GM10266 (cell line): ENCODE measurements around the gene GABRB2.

ENCODE experiments used
- DNase-seq: peaks from one replicate; pipeline ENCODE4 v3.0.0; 2012; ENCODE audit errors: extremely low spot score
- CTCF ChIP-seq: IDR thresholded peaks from 2 replicates; pipeline ENCODE4 v1.5.1; 2012; ENCODE audit warnings: mild to moderate bottlenecking, low read depth; ENCODE audit not compliant: control insufficient read depth, insufficient read depth; ENCODE audit errors: missing control alignments

The GABRB2 gene

DNA sequence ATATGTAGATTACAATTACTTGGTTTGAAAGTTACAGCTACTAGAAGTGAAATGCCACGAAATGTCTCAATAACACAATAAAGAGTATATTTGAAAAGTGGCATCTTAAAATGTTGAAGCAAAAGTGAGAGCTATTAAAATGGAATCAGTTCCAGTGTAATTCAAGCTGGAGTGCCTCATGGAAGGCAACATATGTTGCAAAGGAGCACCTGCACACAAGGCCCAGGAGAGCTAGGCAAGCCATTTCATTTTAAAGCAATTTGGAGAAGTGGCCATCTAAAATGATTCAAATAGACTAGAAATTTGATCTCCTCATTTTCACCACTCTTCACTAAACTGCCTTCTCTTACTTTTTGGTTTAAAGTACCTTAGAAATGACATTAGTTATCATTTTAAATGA is 167.8 kb downstream of the GABRB2 start:
- DNase-seq: no peak
- no peak for TF ChIP-seq CTCF

DNA sequence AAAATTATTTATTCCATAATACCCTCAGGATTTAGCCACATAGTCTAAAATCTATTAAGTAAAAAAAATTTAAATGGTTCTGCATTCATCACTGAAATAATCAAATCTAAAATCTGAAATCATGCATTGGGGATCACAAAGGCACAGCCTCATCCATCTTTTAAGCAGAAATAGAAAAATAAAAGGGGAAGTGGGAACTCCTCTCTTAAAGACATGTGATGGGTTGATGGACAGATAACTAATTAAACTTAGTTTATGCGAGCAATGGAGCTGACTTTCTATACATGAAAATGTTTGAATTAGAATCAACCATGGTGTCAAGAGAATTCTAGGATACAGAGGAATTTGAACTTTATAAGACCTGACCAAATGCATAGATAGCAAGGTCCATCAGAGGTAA is 170.5 kb downstream of the GABRB2 start:
- DNase-seq: no peak
- no peak for TF ChIP-seq CTCF

DNA sequence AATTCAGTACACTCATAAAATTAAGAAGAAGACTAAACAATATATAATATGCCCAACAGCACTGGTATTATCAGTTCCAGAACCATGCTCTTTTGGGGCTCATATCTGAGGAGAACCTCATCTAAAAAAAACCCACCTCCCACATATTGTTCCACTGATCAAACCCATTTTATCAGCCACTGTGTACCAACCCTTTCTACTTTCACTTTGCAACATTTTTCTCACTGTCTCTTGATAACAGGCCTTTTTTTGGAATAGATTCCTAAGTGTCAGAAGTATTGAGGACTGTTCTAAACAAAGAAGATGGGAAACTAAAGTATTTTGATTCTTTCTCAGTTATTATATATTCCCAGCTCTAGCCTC is 173.2 kb downstream of the GABRB2 start:
- no peak for DNase-seq
- TF ChIP-seq CTCF: no peak

DNA sequence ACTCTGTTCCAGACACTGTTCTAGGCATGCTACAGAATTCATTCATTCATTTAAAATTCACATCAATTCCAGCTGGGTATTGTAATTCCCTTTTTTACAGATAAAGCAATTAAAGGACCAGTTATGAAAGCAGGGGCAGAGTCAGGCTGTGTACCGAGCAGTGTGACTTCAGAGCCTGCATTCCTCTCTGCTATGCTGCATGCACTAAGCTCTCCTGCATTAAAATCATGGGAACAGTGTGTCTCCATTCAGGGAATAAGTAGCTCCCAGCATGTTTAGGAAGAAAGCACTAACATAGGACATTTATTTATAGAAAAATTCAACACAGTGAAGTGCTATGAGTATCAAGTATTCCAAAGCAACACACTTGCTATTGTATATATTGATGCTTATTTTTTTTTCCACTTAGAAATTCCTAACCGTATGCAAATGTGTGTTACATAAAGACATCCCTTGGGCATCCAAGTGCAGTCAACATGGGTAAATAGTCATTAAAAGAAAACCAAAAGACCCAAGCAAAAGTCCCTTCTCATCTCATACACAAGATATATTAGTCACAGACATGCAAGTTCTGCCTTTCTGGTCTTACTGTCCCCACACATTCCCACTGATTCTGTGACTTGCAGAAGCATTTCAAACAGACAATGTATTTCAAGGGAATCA is 173.7 kb downstream of the GABRB2 start:
- DNase-seq: peak; percentile 12
- no peak for TF ChIP-seq CTCF

GRCh38 chr5:161369022-161369421 is 177.5 kb downstream of the GABRB2 start:
- TF ChIP-seq CTCF: no peak

DNA sequence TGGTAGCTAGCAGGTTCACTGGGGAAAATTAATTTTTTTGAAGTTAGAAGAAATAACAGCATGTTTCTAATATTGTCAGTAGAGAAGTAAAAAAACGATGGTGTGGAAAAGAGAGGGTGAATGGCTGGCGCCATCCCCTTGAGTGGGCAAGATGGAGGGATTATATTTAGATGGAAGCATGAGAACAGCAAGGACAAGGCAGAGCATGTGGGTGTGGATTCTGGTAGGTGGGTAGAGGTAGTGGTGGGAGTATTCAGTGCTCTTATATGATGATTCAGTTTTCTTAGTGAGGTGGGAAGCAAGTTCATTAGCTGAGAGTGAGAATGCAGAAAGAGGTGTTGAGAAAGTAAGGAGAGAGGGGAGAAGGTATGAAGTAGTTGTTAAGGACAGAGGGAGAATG is 188.1 kb downstream of the GABRB2 start:
- TF ChIP-seq CTCF: no peak
- DNase-seq: no peak

More at GRCh38 chr5:161369022-161369421, 177.5 kb downstream of the GABRB2 start:
- DNase-seq: no peak

DNA sequence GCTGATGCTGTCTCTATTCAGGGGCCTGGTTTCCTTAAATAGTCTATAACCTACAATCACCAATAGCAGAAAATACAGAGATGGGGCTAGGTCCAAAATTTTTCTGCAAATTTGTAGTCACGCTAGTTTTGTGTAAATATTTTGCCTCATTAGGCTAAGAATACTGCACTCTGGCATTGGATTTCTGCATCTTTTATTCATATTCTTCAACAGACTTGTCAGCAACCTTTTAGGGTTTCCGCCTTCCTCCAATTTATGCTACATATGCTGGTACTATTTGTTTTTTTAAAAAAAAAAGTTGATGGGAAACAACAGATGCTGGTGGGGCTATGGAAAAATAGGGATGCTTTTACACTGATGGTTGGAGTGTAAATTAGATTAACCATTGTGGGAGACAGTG is 202.3 kb downstream of the GABRB2 start:
- no peak for DNase-seq
- no peak for TF ChIP-seq CTCF
